ENCODE measurements around the gene CACNA1I. TPM values are rescaled to one million over a fixed set of nuclear protein-coding genes. Genes with fewer than 3 reads are reported as not detected.

CACNA1I gene
- total RNA-seq, 1 donor from 2014 or later: 0.03 TPM

Other genes with a start within 250 kb of the CACNA1I start
- gene SYNGR1, start 220.8 kb upstream of the CACNA1I start, total RNA-seq: 41.1 TPM
- 20.6 TPM for gene TAB1, start 171.0 kb upstream of the CACNA1I start, total RNA-seq
- gene MGAT3, start 113.7 kb upstream of the CACNA1I start, total RNA-seq: 24.1 TPM
- 19.4 TPM for gene MIEF1, start 68.5 kb upstream of the CACNA1I start, total RNA-seq
- 177 TPM for gene ATF4, start 50.2 kb upstream of the CACNA1I start, total RNA-seq
- 43.7 TPM for gene RPS19BP1, start 38.0 kb upstream of the CACNA1I start, total RNA-seq

Measured in cardiac septum (tissue), 1 donor.